ENCODE data around the gene SMOC1.

- TF ChIP-seq, protein P1, sequence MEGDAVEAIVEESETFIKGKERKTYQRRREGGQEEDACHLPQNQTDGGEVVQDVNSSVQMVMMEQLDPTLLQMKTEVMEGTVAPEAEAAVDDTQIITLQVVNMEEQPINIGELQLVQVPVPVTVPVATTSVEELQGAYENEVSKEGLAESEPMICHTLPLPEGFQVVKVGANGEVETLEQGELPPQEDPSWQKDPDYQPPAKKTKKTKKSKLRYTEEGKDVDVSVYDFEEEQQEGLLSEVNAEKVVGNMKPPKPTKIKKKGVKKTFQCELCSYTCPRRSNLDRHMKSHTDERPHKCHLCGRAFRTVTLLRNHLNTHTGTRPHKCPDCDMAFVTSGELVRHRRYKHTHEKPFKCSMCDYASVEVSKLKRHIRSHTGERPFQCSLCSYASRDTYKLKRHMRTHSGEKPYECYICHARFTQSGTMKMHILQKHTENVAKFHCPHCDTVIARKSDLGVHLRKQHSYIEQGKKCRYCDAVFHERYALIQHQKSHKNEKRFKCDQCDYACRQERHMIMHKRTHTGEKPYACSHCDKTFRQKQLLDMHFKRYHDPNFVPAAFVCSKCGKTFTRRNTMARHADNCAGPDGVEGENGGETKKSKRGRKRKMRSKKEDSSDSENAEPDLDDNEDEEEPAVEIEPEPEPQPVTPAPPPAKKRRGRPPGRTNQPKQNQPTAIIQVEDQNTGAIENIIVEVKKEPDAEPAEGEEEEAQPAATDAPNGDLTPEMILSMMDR (IDR thresholded peaks at IDR 0.05), result no peak
- TF ChIP-seq POLR2AphosphoS5 (IDR thresholded peaks at IDR 0.05; ENCODE audit: low read depth, low read length), result no peak
- TF ChIP-seq, protein P2, sequence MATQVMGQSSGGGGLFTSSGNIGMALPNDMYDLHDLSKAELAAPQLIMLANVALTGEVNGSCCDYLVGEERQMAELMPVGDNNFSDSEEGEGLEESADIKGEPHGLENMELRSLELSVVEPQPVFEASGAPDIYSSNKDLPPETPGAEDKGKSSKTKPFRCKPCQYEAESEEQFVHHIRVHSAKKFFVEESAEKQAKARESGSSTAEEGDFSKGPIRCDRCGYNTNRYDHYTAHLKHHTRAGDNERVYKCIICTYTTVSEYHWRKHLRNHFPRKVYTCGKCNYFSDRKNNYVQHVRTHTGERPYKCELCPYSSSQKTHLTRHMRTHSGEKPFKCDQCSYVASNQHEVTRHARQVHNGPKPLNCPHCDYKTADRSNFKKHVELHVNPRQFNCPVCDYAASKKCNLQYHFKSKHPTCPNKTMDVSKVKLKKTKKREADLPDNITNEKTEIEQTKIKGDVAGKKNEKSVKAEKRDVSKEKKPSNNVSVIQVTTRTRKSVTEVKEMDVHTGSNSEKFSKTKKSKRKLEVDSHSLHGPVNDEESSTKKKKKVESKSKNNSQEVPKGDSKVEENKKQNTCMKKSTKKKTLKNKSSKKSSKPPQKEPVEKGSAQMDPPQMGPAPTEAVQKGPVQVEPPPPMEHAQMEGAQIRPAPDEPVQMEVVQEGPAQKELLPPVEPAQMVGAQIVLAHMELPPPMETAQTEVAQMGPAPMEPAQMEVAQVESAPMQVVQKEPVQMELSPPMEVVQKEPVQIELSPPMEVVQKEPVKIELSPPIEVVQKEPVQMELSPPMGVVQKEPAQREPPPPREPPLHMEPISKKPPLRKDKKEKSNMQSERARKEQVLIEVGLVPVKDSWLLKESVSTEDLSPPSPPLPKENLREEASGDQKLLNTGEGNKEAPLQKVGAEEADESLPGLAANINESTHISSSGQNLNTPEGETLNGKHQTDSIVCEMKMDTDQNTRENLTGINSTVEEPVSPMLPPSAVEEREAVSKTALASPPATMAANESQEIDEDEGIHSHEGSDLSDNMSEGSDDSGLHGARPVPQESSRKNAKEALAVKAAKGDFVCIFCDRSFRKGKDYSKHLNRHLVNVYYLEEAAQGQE (IDR thresholded peaks at IDR 0.05; ENCODE audit: insufficient read depth in 1 of 2, low read depth in 2 of 2, low read length in 1 of 2), result no peak
- TF ChIP-seq SIN3A (IDR thresholded peaks at IDR 0.05; ENCODE audit: borderline replicate concordance, insufficient read depth, low read depth, low read length), result no peak
- TF ChIP-seq TCF7L2 (IDR thresholded peaks at IDR 0.05; ENCODE audit: low read depth, low read length), result no peak
Observed at GRCh38 chr14:70050136-70050535, 170.9 kb downstream of the SMOC1 start.

All from Panc1 (cell line).